Measurements from ENCODE around the gene SWI5.

Gene SWI5

DNA sequence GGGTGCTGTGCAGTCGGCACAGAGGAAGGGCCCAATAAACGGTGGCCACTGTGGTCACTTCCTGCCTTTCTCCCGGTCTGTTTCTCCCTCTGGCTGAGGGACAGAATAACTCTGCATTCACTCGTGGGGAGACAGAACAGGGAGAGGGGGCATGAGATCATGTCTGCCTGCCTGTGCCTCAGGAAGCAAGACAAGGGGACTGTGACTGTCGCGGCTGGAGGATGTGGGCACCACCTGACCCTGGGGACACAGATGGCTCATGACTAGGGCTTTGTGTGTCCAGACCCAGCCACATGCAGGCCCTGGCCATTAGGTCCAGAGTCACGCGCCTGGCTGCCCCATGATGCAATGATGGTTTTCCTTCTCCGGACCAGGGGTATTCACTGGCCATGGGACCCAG is 40.3 kb downstream of the SWI5 start:
- no peak for TF ChIP-seq PPARA (CRISPR knock-in tag; IDR thresholded peaks at IDR 0.05; ENCODE audit: borderline replicate concordance)
- TF ChIP-seq, protein P1, sequence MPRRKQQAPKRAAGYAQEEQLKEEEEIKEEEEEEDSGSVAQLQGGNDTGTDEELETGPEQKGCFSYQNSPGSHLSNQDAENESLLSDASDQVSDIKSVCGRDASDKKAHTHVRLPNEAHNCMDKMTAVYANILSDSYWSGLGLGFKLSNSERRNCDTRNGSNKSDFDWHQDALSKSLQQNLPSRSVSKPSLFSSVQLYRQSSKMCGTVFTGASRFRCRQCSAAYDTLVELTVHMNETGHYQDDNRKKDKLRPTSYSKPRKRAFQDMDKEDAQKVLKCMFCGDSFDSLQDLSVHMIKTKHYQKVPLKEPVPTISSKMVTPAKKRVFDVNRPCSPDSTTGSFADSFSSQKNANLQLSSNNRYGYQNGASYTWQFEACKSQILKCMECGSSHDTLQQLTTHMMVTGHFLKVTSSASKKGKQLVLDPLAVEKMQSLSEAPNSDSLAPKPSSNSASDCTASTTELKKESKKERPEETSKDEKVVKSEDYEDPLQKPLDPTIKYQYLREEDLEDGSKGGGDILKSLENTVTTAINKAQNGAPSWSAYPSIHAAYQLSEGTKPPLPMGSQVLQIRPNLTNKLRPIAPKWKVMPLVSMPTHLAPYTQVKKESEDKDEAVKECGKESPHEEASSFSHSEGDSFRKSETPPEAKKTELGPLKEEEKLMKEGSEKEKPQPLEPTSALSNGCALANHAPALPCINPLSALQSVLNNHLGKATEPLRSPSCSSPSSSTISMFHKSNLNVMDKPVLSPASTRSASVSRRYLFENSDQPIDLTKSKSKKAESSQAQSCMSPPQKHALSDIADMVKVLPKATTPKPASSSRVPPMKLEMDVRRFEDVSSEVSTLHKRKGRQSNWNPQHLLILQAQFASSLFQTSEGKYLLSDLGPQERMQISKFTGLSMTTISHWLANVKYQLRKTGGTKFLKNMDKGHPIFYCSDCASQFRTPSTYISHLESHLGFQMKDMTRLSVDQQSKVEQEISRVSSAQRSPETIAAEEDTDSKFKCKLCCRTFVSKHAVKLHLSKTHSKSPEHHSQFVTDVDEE (CRISPR knock-in tag; IDR thresholded peaks at IDR 0.05), result no peak
- TF ChIP-seq OSR1 (CRISPR knock-in tag; IDR thresholded peaks at IDR 0.05), result no peak
- no peak for TF ChIP-seq ZNF70 (CRISPR knock-in tag; IDR thresholded peaks at IDR 0.05)
- TF ChIP-seq, protein P2, sequence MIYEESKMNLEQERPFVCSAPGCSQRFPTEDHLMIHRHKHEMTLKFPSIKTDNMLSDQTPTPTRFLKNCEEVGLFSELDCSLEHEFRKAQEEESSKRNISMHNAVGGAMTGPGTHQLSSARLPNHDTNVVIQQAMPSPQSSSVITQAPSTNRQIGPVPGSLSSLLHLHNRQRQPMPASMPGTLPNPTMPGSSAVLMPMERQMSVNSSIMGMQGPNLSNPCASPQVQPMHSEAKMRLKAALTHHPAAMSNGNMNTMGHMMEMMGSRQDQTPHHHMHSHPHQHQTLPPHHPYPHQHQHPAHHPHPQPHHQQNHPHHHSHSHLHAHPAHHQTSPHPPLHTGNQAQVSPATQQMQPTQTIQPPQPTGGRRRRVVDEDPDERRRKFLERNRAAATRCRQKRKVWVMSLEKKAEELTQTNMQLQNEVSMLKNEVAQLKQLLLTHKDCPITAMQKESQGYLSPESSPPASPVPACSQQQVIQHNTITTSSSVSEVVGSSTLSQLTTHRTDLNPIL (CRISPR knock-in tag; IDR thresholded peaks at IDR 0.05; ENCODE audit: low read depth), result no peak
- TF ChIP-seq ZNF8 (CRISPR knock-in tag; IDR thresholded peaks at IDR 0.05), result no peak
- no peak for TF ChIP-seq ZC3H10 (CRISPR knock-in tag; IDR thresholded peaks at IDR 0.05)
- TF ChIP-seq, protein P3, sequence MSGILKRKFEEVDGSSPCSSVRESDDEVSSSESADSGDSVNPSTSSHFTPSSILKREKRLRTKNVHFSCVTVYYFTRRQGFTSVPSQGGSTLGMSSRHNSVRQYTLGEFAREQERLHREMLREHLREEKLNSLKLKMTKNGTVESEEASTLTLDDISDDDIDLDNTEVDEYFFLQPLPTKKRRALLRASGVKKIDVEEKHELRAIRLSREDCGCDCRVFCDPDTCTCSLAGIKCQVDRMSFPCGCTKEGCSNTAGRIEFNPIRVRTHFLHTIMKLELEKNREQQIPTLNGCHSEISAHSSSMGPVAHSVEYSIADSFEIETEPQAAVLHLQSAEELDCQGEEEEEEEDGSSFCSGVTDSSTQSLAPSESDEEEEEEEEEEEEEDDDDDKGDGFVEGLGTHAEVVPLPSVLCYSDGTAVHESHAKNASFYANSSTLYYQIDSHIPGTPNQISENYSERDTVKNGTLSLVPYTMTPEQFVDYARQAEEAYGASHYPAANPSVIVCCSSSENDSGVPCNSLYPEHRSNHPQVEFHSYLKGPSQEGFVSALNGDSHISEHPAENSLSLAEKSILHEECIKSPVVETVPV (CRISPR knock-in tag; IDR thresholded peaks at IDR 0.05), result no peak
- TF ChIP-seq ZFP30 (CRISPR knock-in tag; IDR thresholded peaks at IDR 0.05), result no peak
- TF ChIP-seq ZFP3 (CRISPR knock-in tag; IDR thresholded peaks at IDR 0.05), result no peak
- TF ChIP-seq CSDC2 (CRISPR knock-in tag; IDR thresholded peaks at IDR 0.05), result no peak
- no peak for TF ChIP-seq TCF4 (CRISPR knock-in tag; IDR thresholded peaks at IDR 0.05; ENCODE audit: borderline replicate concordance)
- TF ChIP-seq ESRRG (CRISPR knock-in tag; IDR thresholded peaks at IDR 0.05), result no peak
- no peak for TF ChIP-seq TOX (CRISPR knock-in tag; IDR thresholded peaks at IDR 0.05; ENCODE audit: borderline replicate concordance)
- no peak for ATAC-seq

DNA sequence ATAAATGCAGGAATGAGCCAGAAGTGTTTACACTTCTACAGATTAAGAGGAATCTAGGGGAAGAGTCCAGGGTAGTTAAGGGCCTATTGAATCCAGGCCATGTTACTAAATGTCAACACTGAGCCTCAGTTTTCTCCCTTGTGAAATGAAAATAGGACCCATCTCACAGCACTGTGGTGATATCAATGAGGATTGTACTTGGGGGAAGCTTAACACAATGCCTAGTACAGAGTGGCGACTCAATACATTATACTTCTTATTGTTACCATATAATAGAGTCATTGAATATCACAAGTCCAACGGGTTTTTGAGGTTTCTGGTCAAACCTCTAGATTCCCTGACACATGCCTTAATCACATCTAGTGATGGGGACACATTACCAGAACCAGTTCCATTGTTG is 41.6 kb downstream of the SWI5 start:
- ATAC-seq, result no peak
- TF ChIP-seq BACH2 (CRISPR knock-in tag; IDR thresholded peaks at IDR 0.05; ENCODE audit: borderline replicate concordance) (no peak), SNAI2 (CRISPR knock-in tag; IDR thresholded peaks at IDR 0.05) (no peak), TCF4 (CRISPR knock-in tag; IDR thresholded peaks at IDR 0.05; ENCODE audit: borderline replicate concordance) (no peak), GLIS3 (CRISPR knock-in tag; IDR thresholded peaks at IDR 0.05) (no peak)
- TF ChIP-seq, protein P4, sequence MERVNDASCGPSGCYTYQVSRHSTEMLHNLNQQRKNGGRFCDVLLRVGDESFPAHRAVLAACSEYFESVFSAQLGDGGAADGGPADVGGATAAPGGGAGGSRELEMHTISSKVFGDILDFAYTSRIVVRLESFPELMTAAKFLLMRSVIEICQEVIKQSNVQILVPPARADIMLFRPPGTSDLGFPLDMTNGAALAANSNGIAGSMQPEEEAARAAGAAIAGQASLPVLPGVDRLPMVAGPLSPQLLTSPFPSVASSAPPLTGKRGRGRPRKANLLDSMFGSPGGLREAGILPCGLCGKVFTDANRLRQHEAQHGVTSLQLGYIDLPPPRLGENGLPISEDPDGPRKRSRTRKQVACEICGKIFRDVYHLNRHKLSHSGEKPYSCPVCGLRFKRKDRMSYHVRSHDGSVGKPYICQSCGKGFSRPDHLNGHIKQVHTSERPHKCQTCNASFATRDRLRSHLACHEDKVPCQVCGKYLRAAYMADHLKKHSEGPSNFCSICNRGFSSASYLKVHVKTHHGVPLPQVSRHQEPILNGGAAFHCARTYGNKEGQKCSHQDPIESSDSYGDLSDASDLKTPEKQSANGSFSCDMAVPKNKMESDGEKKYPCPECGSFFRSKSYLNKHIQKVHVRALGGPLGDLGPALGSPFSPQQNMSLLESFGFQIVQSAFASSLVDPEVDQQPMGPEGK (CRISPR knock-in tag; IDR thresholded peaks at IDR 0.05; ENCODE audit: borderline replicate concordance), result no peak

DNA sequence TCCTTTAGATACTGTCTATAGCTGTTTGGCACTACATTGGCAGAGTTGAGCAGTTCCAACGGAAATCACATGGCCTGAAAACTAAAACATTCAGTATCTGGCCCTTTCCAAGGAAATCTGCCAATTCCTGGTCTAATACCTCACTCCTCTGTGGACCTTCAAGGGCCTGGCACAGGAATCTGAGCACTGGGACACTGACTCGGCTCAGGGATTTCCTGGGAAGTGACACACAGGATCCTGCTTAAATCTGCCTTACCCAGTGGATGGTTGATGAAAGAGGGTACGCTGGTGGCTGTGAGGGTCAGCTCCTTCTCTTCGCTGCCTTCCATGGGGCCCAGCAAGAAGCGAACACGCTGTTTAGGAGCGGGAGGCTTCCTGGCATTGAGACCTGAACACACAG is 45.3 kb downstream of the SWI5 start:
- no peak for TF ChIP-seq OSR1 (CRISPR knock-in tag; IDR thresholded peaks at IDR 0.05)
- TF ChIP-seq, protein P2 (CRISPR knock-in tag; IDR thresholded peaks at IDR 0.05; ENCODE audit: low read depth), result no peak
- TF ChIP-seq ZNF565 (CRISPR knock-in tag; conservative IDR thresholded peaks at IDR 0.05; ENCODE audit: low read depth), result no peak
- TF ChIP-seq, protein P5, sequence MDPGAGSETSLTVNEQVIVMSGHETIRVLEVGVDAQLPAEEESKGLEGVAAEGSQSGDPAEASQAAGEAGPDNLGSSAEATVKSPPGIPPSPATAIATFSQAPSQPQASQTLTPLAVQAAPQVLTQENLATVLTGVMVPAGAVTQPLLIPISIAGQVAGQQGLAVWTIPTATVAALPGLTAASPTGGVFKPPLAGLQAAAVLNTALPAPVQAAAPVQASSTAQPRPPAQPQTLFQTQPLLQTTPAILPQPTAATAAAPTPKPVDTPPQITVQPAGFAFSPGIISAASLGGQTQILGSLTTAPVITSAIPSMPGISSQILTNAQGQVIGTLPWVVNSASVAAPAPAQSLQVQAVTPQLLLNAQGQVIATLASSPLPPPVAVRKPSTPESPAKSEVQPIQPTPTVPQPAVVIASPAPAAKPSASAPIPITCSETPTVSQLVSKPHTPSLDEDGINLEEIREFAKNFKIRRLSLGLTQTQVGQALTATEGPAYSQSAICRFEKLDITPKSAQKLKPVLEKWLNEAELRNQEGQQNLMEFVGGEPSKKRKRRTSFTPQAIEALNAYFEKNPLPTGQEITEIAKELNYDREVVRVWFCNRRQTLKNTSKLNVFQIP (CRISPR knock-in tag; IDR thresholded peaks at IDR 0.05; ENCODE audit: borderline replicate concordance, low read depth), result no peak
- no peak for TF ChIP-seq TCF4 (CRISPR knock-in tag; IDR thresholded peaks at IDR 0.05; ENCODE audit: borderline replicate concordance)
- no peak for TF ChIP-seq CSDC2 (CRISPR knock-in tag; IDR thresholded peaks at IDR 0.05)
- TF ChIP-seq SNAI2 (CRISPR knock-in tag; IDR thresholded peaks at IDR 0.05), result no peak

More for the DNA sequence above, 45.3 kb downstream of the SWI5 start:
- no peak for ATAC-seq

All from SK-N-SH treated with all-trans-retinoic acid at 6 μM for 48 hours (cell line).